HCT116 (cell line): Measurements from ENCODE around the gene TMPRSS3. TPM values are rescaled to one million over a fixed set of nuclear protein-coding genes. Genes with fewer than 3 reads are reported as not detected.

Source experiments
- ATAC-seq: fragments of 200-7000 bp; cut with Tn5 transposase; 2 replicates; pipeline ENCODE4 v1.9.1; 2020; ENCODE audit warnings: mild to moderate bottlenecking, moderate library complexity
- BruUV-seq: library from RNA; stranded (reverse); fragments of 400-500 nt; replicated peaks from 2 replicates; lab custom pipeline; 2021; lab: Mats Ljungman, UMichigan
- CTCF ChIA-PET: fragments of 300-600 bp; sonication (Branson Sonifier 250); formaldehyde crosslinking; loops from one replicate; lab custom pipeline; 2021; ENCODE audit warnings: antibody characterized with exemption; lab: Charles Lee
- POLR2A ChIA-PET: fragments of 300-600, 350-600 bp; sonication (Branson Sonifier 250); formaldehyde crosslinking; loops from one replicate; lab custom pipeline; 2021; ENCODE audit warnings: antibody characterized with exemption; lab: Charles Lee
- RAD21 ChIA-PET, 2 experiments: fragments of 300-600 bp; sonication (Branson Sonifier 250); formaldehyde crosslinking; loops; one replicate each; lab custom pipeline; 2023; ENCODE audit warnings: low total read pairs in 2 of 2; ENCODE audit not compliant: uncharacterized antibody in 2 of 2, unreplicated experiment in 2 of 2, low non-redundant PET in 1 of 2; lab: Charles Lee
- DNase-seq: peaks from one replicate; pipeline ENCODE4 v3.0.0-alpha.2; 2010; ENCODE audit warnings: low read depth, low spot score
- H2AFZ ChIP-seq: fragments of 200-600 bp; shearing (Covaris generic), sonication (generic); 2 replicates; pipeline ENCODE4 v1.6.1; 2017; ENCODE audit warnings: low read depth, mixed run types, mixed read lengths, antibody characterized with exemption, low read length; ENCODE audit not compliant: poor library complexity, severe bottlenecking
- H3K27ac ChIP-seq: 2 replicates; pipeline ENCODE4 v1.5.1; 2012; ENCODE audit warnings: low read depth, low read length
- H3K27me3 ChIP-seq: fragments of 200-600 bp; sonication (generic); 2 replicates; pipeline ENCODE4 v1.6.1; 2016; ENCODE audit warnings: mixed run types, low read length, mixed read lengths; ENCODE audit not compliant: insufficient read depth
- H3K36me3 ChIP-seq, 2 experiments: fragments of 200-500 bp in 1 of 2; fragments of 200-600 bp in 1 of 2; sonication (Bioruptor generic) in 1 of 2; sonication (generic) in 1 of 2; 2 replicates each; pipeline versions ENCODE4 v1.5.1 to v1.6.1; 2014 to 2016; ENCODE audit warnings: low read length in 2 of 2, inconsistent platforms in 1 of 2, mixed read lengths in 1 of 2, mixed run types in 1 of 2; ENCODE audit not compliant: insufficient read depth in 2 of 2, control insufficient read depth in 1 of 2
- H3K4me1 ChIP-seq, 2 experiments: fragments of 200-600 bp in 1 of 2; sonication (generic) in 1 of 2; 2 replicates each; pipeline versions ENCODE4 v1.5.1 to v1.6.1; 2012 to 2017; ENCODE audit warnings: low read length in 2 of 2, inconsistent platforms in 1 of 2, mild to moderate bottlenecking in 1 of 2, mixed read lengths in 1 of 2, mixed run types in 1 of 2, moderate library complexity in 1 of 2; ENCODE audit not compliant: insufficient read depth in 2 of 2, control insufficient read depth in 1 of 2
- H3K4me2 ChIP-seq: fragments of 200-600 bp; sonication (generic); 2 replicates; pipeline ENCODE4 v1.6.1; 2017; ENCODE audit warnings: mixed run types, low read length, mixed read lengths
- H3K4me3 ChIP-seq, 2 experiments: fragments of 200-600 bp in 1 of 2; sonication (generic) in 1 of 2; replicated peaks in 1 of 2; 2 replicates each; pipeline ENCODE4 v1.5.1; 2011 to 2016; ENCODE audit warnings: low read length in 2 of 2, control low read depth in 1 of 2, low read depth in 1 of 2, mild to moderate bottlenecking in 1 of 2, mixed read lengths in 1 of 2, mixed run types in 1 of 2
- H3K79me2 ChIP-seq: fragments of 200-600 bp; sonication (generic); 2 replicates; pipeline ENCODE4 v1.6.1; 2017; ENCODE audit warnings: mild to moderate bottlenecking, mixed run types, low read length, moderate library complexity, mixed read lengths; ENCODE audit not compliant: insufficient read depth
- H3K9ac ChIP-seq: fragments of 200-600 bp; sonication (generic); 2 replicates; pipeline ENCODE4 v1.6.1; 2016; ENCODE audit warnings: low read length, mixed read lengths
- H3K9me2 ChIP-seq: fragments of 200-600 bp; sonication (generic), shearing (Covaris generic); 2 replicates; pipeline ENCODE4 v1.6.1; 2017; ENCODE audit warnings: mixed run types, mild to moderate bottlenecking, moderate library complexity; ENCODE audit not compliant: insufficient read depth
- H3K9me3 ChIP-seq, 2 experiments: fragments of 200-500 bp in 1 of 2; fragments of 200-600 bp in 1 of 2; sonication (Bioruptor generic) in 1 of 2; sonication (generic) in 1 of 2; 2 replicates each; pipeline ENCODE4 v1.6.1; 2014 to 2017; ENCODE audit warnings: low read length in 2 of 2, mixed read lengths in 2 of 2, inconsistent platforms in 1 of 2, low read depth in 1 of 2, mild to moderate bottlenecking in 1 of 2, mixed run types in 1 of 2, moderate library complexity in 1 of 2; ENCODE audit not compliant: control insufficient read depth in 1 of 2, insufficient read depth in 1 of 2
- H4K20me1 ChIP-seq: fragments of 200-600 bp; sonication (generic), shearing (Covaris generic); 2 replicates; pipeline ENCODE4 v1.6.1; 2017; ENCODE audit warnings: mixed run types, mild to moderate bottlenecking, moderate library complexity; ENCODE audit not compliant: insufficient read depth
- CBX3 ChIP-seq: IDR thresholded peaks from 2 replicates; pipeline ENCODE4 v1.6.1; 2012; ENCODE audit warnings: low read depth
- EGR1 ChIP-seq: IDR thresholded peaks from 2 replicates; pipeline ENCODE4 v1.6.1; 2012; ENCODE audit warnings: low read depth
- ELF1 ChIP-seq: IDR thresholded peaks from 2 replicates; pipeline ENCODE4 v1.6.1; 2012; ENCODE audit warnings: low read depth, borderline replicate concordance
- FOSL1 ChIP-seq: IDR thresholded peaks from 2 replicates; pipeline ENCODE4 v1.6.1; 2012; ENCODE audit warnings: low read depth
- JUND ChIP-seq: IDR thresholded peaks from 2 replicates; pipeline ENCODE4 v1.6.1; 2012
- POLR2A ChIP-seq: IDR thresholded peaks from 2 replicates; pipeline ENCODE4 v1.7.0; 2011; ENCODE audit warnings: borderline replicate concordance; ENCODE audit not compliant: insufficient read depth, insufficient read length; ENCODE audit errors: extremely low read depth
- POLR2AphosphoS5 ChIP-seq: IDR thresholded peaks from 2 replicates; pipeline ENCODE4 v1.6.1; 2011; ENCODE audit warnings: mild to moderate bottlenecking, low read depth, low read length, moderate library complexity
- RAD21 ChIP-seq: IDR thresholded peaks from 2 replicates; pipeline ENCODE4 v1.6.1; 2012; ENCODE audit warnings: low read depth, mild to moderate bottlenecking
- SRF ChIP-seq: IDR thresholded peaks from 2 replicates; pipeline ENCODE4 v1.6.1; 2012; ENCODE audit warnings: low read depth
- TCF7L2 ChIP-seq: IDR thresholded peaks from 2 replicates; pipeline ENCODE4 v1.7.0; 2011; ENCODE audit warnings: borderline replicate concordance, inconsistent platforms; ENCODE audit not compliant: insufficient read depth, insufficient read length; ENCODE audit errors: extremely low read depth
- YY1 ChIP-seq: IDR thresholded peaks from 2 replicates; pipeline ENCODE4 v1.6.1; 2011; ENCODE audit warnings: low read length, low read depth, moderate library complexity, mild to moderate bottlenecking; ENCODE audit not compliant: insufficient replicate concordance; ENCODE audit errors: extremely low read depth
- intact Hi-C: fragments of 100-400 bp; cut with micrococcal nuclease; formaldehyde crosslinking; loops from 2 replicates; pipeline ENCODE4 v1.10.0; 2022
- total RNA-seq: library from RNA; stranded (reverse); gene quantifications from one replicate; pipeline ENCODE4 v1.2.1, GENCODE V29; 2021; ENCODE audit not compliant: unreplicated experiment
- TF ChIP-seq, protein P1 (sequence below): IDR thresholded peaks from 2 replicates; pipeline ENCODE4 v1.6.1; 2012
- TF ChIP-seq, protein P2 (sequence below): IDR thresholded peaks from 2 replicates; pipeline ENCODE4 v1.6.1; 2012; ENCODE audit warnings: low read depth
- TF ChIP-seq, protein P3 (sequence below): IDR thresholded peaks from 2 replicates; pipeline ENCODE4 v1.6.1; 2011; ENCODE audit warnings: mild to moderate bottlenecking, low read length, moderate library complexity; ENCODE audit not compliant: insufficient replicate concordance; ENCODE audit errors: extremely low read depth
- TF ChIP-seq, protein P4 (sequence below): IDR thresholded peaks from 2 replicates; pipeline ENCODE4 v1.6.1; 2012

Gene TMPRSS3
- total RNA-seq, 1 experiment from 2014 or later, result not detected

DNA sequence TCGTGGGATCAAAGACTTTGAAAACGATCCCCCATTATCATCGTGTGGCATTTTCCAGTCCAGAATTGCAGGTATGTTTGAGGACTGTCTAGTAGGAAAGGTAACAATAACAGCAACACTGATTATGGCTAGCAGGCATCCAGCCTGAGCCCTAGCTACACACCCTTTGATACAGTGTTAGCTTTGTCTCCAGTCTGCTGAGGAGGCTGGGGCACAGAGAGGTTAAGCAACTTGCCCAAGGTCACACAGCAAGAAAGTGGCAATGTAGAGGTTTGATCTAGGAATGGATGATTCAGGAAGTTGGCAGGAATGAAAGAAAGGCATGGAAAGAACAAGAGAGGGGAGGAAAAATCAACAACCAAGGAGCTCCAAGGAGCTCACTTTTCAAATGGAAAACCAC is 39.0 kb upstream of the TMPRSS3 start:
- DNase-seq (no peak), ATAC-seq (no peak)
- Histone ChIP-seq H3K9me2 (no peaks in the 10 kb centered on the region), H3K36me3 (no peaks in the 10 kb centered on the region), H3K9ac (no peak overlapping the region), H2AFZ (no peak overlapping the region), H3K4me3 (no peak overlapping the region), H4K20me1 (no peaks in the 10 kb centered on the region), H3K27me3 (peaks cover 22% of the 10 kb centered on the region; the same call in 1 of the 2 replicates), H3K79me2 (no peaks in the 10 kb centered on the region), H3K27ac (no peak overlapping the region), H3K4me1 (0 out of 4 replicates have a peak, but pooled peaks cover 0 to 5% of the 10 kb centered on the region in 2 experiments), H3K9me3 (no peaks in the 10 kb centered on the region), H3K4me2 (no peak overlapping the region)
- POLR2A ChIA-PET, result no interaction called here
- RAD21 ChIA-PET, result no interaction called here
- intact Hi-C loops, result no loop called here
- CTCF ChIA-PET, result no interaction called here
- TF ChIP-seq SRF (no peak), TCF7L2 (no peak), FOSL1 (no peak), EGR1 (no peak), JUND (no peak), ELF1 (no peak), CBX3 (no peak), POLR2AphosphoS5 (no peak), YY1 (no peak), POLR2A (no peak), RAD21 (no peak)
- TF ChIP-seq, protein P1, sequence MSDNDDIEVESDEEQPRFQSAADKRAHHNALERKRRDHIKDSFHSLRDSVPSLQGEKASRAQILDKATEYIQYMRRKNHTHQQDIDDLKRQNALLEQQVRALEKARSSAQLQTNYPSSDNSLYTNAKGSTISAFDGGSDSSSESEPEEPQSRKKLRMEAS, result no peak
- TF ChIP-seq, protein P2, sequence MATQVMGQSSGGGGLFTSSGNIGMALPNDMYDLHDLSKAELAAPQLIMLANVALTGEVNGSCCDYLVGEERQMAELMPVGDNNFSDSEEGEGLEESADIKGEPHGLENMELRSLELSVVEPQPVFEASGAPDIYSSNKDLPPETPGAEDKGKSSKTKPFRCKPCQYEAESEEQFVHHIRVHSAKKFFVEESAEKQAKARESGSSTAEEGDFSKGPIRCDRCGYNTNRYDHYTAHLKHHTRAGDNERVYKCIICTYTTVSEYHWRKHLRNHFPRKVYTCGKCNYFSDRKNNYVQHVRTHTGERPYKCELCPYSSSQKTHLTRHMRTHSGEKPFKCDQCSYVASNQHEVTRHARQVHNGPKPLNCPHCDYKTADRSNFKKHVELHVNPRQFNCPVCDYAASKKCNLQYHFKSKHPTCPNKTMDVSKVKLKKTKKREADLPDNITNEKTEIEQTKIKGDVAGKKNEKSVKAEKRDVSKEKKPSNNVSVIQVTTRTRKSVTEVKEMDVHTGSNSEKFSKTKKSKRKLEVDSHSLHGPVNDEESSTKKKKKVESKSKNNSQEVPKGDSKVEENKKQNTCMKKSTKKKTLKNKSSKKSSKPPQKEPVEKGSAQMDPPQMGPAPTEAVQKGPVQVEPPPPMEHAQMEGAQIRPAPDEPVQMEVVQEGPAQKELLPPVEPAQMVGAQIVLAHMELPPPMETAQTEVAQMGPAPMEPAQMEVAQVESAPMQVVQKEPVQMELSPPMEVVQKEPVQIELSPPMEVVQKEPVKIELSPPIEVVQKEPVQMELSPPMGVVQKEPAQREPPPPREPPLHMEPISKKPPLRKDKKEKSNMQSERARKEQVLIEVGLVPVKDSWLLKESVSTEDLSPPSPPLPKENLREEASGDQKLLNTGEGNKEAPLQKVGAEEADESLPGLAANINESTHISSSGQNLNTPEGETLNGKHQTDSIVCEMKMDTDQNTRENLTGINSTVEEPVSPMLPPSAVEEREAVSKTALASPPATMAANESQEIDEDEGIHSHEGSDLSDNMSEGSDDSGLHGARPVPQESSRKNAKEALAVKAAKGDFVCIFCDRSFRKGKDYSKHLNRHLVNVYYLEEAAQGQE, result no peak
- TF ChIP-seq, protein P3, sequence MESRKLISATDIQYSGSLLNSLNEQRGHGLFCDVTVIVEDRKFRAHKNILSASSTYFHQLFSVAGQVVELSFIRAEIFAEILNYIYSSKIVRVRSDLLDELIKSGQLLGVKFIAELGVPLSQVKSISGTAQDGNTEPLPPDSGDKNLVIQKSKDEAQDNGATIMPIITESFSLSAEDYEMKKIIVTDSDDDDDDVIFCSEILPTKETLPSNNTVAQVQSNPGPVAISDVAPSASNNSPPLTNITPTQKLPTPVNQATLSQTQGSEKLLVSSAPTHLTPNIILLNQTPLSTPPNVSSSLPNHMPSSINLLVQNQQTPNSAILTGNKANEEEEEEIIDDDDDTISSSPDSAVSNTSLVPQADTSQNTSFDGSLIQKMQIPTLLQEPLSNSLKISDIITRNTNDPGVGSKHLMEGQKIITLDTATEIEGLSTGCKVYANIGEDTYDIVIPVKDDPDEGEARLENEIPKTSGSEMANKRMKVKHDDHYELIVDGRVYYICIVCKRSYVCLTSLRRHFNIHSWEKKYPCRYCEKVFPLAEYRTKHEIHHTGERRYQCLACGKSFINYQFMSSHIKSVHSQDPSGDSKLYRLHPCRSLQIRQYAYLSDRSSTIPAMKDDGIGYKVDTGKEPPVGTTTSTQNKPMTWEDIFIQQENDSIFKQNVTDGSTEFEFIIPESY, result no peak
- TF ChIP-seq, protein P4, sequence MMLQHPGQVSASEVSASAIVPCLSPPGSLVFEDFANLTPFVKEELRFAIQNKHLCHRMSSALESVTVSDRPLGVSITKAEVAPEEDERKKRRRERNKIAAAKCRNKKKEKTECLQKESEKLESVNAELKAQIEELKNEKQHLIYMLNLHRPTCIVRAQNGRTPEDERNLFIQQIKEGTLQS, result no peak
- no TSS peak for BruUV-seq
